H1 (cell line): ENCODE results near the gene RFX2. TPM values are rescaled to one million over a fixed set of nuclear protein-coding genes. Genes with fewer than 3 reads are reported as not detected.
A peak's percentile ranks its signal among the peaks of the same experiment; 100 is the strongest.

Source experiments
- CTCF ChIA-PET: fragments of 300-600 bp; sonication (Branson Sonifier 250); formaldehyde crosslinking; loops from one replicate; lab custom pipeline; 2021; ENCODE audit not compliant: partially characterized antibody; lab: Charles Lee
- POLR2A ChIA-PET: fragments of 300-600 bp; sonication (Branson Sonifier 250); formaldehyde crosslinking; loops from one replicate; lab custom pipeline; 2021; ENCODE audit warnings: inconsistent platforms; ENCODE audit not compliant: partially characterized antibody; lab: Charles Lee
- DNase-seq, 2 experiments: peaks; one replicate each; pipeline versions ENCODE4 v3.0.0 to v3.0.0-alpha.2; 2010 to 2022; ENCODE audit warnings: low spot score in 2 of 2, low read depth in 1 of 2, mixed read lengths in 1 of 2
- FAIRE-seq: peaks from 2 replicates; lab custom pipeline; 2011; peaks lifted over from hg19 to GRCh38; lab: Jason Lieb, UNC
- H2AFZ ChIP-seq: 2 replicates; pipeline ENCODE4 v1.8.1; 2012; ENCODE audit warnings: low read length, inconsistent platforms
- H2AK5ac ChIP-seq: 2 replicates; pipeline ENCODE4 v1.6.1; 2013; ENCODE audit warnings: low read depth, low read length
- H2BK120ac ChIP-seq: replicated peaks from 2 replicates; pipeline ENCODE3; 2013; ENCODE audit warnings: low read depth, low read length, inconsistent platforms
- H2BK12ac ChIP-seq: 2 replicates; pipeline ENCODE4 v1.6.1; 2013; ENCODE audit warnings: low read depth, low read length
- H2BK15ac ChIP-seq: 2 replicates; pipeline ENCODE4 v1.6.1; 2013; ENCODE audit warnings: low read length
- H2BK20ac ChIP-seq: 2 replicates; pipeline ENCODE4 v1.6.1; 2013; ENCODE audit warnings: low read length
- H2BK5ac ChIP-seq: 2 replicates; pipeline ENCODE4 v1.6.1; 2013; ENCODE audit warnings: low read depth, low read length
- H3K14ac ChIP-seq: 2 replicates; pipeline ENCODE4 v1.6.1; 2013; ENCODE audit warnings: inconsistent platforms; ENCODE audit not compliant: insufficient read length
- H3K18ac ChIP-seq: 2 replicates; pipeline ENCODE4 v1.6.1; 2013; ENCODE audit warnings: low read length; ENCODE audit errors: extremely low read depth
- H3K23ac ChIP-seq: 2 replicates; pipeline ENCODE4 v1.6.1; 2013; ENCODE audit warnings: inconsistent platforms; ENCODE audit not compliant: insufficient read length
- H3K23me2 ChIP-seq: 2 replicates; pipeline ENCODE4 v1.6.1; 2013; ENCODE audit warnings: low read depth, low read length
- H3K27ac ChIP-seq: 2 replicates; pipeline ENCODE4 v1.6.1; 2011; ENCODE audit warnings: low read depth, low read length, inconsistent platforms
- H3K27me3 ChIP-seq, 4 experiments: replicated peaks in 1 of 4; 1 replicate in 1 of 4; 2 replicates in 3 of 4; pipeline versions ENCODE4 v1.6.1 to v1.8.1; 2011 to 2013; ENCODE audit warnings: low read length in 3 of 4, mild to moderate bottlenecking in 3 of 4, inconsistent platforms in 2 of 4, mixed read lengths in 2 of 4, moderate library complexity in 1 of 4; ENCODE audit not compliant: control insufficient read depth in 3 of 4, insufficient read depth in 3 of 4; ENCODE audit errors: extremely low read depth in 1 of 4
- H3K36me3 ChIP-seq, 4 experiments: 2 replicates each; pipeline versions ENCODE4 v1.6.1 to v1.8.1; 2011 to 2013; ENCODE audit warnings: mild to moderate bottlenecking in 4 of 4, low read length in 3 of 4, moderate library complexity in 2 of 4, control low read depth in 1 of 4, inconsistent platforms in 1 of 4; ENCODE audit not compliant: insufficient read depth in 4 of 4, control insufficient read depth in 2 of 4
- H3K4ac ChIP-seq: replicated peaks from 2 replicates; pipeline ENCODE3; 2013; ENCODE audit warnings: low read length, low read depth, mixed read lengths, inconsistent platforms; ENCODE audit not compliant: insufficient read length
- H3K4me1 ChIP-seq, 4 experiments: replicated peaks in 1 of 4; 1 replicate in 1 of 4; 2 replicates in 3 of 4; pipeline versions ENCODE4 v1.6.1 to v1.8.1; 2011 to 2013; ENCODE audit warnings: low read length in 3 of 4, inconsistent platforms in 2 of 4, mixed read lengths in 1 of 4; ENCODE audit not compliant: insufficient read depth in 4 of 4, control insufficient read depth in 3 of 4
- H3K4me2 ChIP-seq, 2 experiments: 2 replicates each; pipeline versions ENCODE4 v1.6.1 to v1.8.1; 2011 to 2013; ENCODE audit warnings: low read depth in 2 of 2, low read length in 2 of 2, control low read depth in 1 of 2, inconsistent platforms in 1 of 2, mild to moderate bottlenecking in 1 of 2; ENCODE audit not compliant: insufficient read depth in 1 of 2
- H3K4me3 ChIP-seq, 4 experiments: fragments of 200-600, 300-600 bp in 1 of 4; sonication (generic), shearing (Covaris generic), sonication (Bioruptor Twin) in 1 of 4; 2 replicates each; pipeline versions ENCODE4 v1.5.1 to v1.8.1; 2011 to 2016; ENCODE audit warnings: low read length in 4 of 4, low read depth in 3 of 4, control low read depth in 2 of 4, inconsistent platforms in 2 of 4, mild to moderate bottlenecking in 2 of 4, mixed read lengths in 1 of 4, moderate library complexity in 1 of 4; ENCODE audit not compliant: insufficient read depth in 2 of 4; ENCODE audit errors: extremely low read depth in 1 of 4
- H3K56ac ChIP-seq: replicated peaks from 2 replicates; pipeline ENCODE3; 2013; ENCODE audit warnings: low read depth, mild to moderate bottlenecking, mixed read lengths, low read length, inconsistent platforms; ENCODE audit not compliant: insufficient read length
- H3K79me1 ChIP-seq: 2 replicates; pipeline ENCODE4 v1.6.1; 2013; ENCODE audit warnings: low read depth, low read length, control low read depth
- H3K79me2 ChIP-seq, 2 experiments: 2 replicates each; pipeline versions ENCODE4 v1.6.1 to v1.8.1; 2012 to 2013; ENCODE audit warnings: low read length in 2 of 2, mild to moderate bottlenecking in 2 of 2, inconsistent platforms in 1 of 2; ENCODE audit not compliant: insufficient read depth in 2 of 2, control insufficient read depth in 1 of 2
- H3K9ac ChIP-seq, 4 experiments: replicated peaks in 1 of 4; 1 replicate in 1 of 4; 2 replicates in 3 of 4; pipeline versions ENCODE4 v1.6.1 to v1.8.1; 2011 to 2013; ENCODE audit warnings: low read depth in 3 of 4, low read length in 3 of 4, control low read depth in 2 of 4, mild to moderate bottlenecking in 2 of 4, moderate library complexity in 2 of 4, inconsistent platforms in 1 of 4; ENCODE audit errors: extremely low read depth in 1 of 4
- H3K9me3 ChIP-seq, 2 experiments: 2 replicates each; pipeline versions ENCODE4 v1.6.1 to v1.8.1; 2012 to 2013; ENCODE audit warnings: mild to moderate bottlenecking in 2 of 2, moderate library complexity in 2 of 2, control low read depth in 1 of 2, inconsistent platforms in 1 of 2, low read depth in 1 of 2, low read length in 1 of 2, mixed read lengths in 1 of 2; ENCODE audit not compliant: insufficient read depth in 2 of 2
- H4K20me1 ChIP-seq, 2 experiments: replicated peaks in 1 of 2; 2 replicates each; pipeline versions ENCODE3 to v1.8.1; 2011 to 2013; ENCODE audit warnings: inconsistent platforms in 2 of 2, low read length in 2 of 2, mild to moderate bottlenecking in 1 of 2; ENCODE audit not compliant: insufficient read depth in 2 of 2, control insufficient read depth in 1 of 2
- H4K5ac ChIP-seq: 2 replicates; pipeline ENCODE4 v1.6.1; 2013; ENCODE audit warnings: low read length, low read depth, mixed read lengths, inconsistent platforms; ENCODE audit not compliant: insufficient read length
- H4K8ac ChIP-seq: 2 replicates; pipeline ENCODE4 v1.8.0; 2013; ENCODE audit warnings: mild to moderate bottlenecking, moderate library complexity, low read length, inconsistent platforms; ENCODE audit not compliant: insufficient read depth; ENCODE audit errors: extremely low read depth
- H4K91ac ChIP-seq: replicated peaks from 2 replicates; pipeline ENCODE3; 2013; ENCODE audit warnings: low read length, mixed read lengths, inconsistent platforms; ENCODE audit not compliant: insufficient read length
- MAX ChIP-seq: IDR thresholded peaks from 2 replicates; pipeline ENCODE4 v1.6.1; 2012; ENCODE audit warnings: inconsistent platforms
- USF2 ChIP-seq: IDR thresholded peaks from 2 replicates; pipeline ENCODE4 v1.6.1; 2011; ENCODE audit warnings: low read length, improper control_type of control experiment
- WGBS, 2 experiments: shearing (Covaris generic) in 1 of 2; methylation state at CpG; one replicate each; pipeline versions ENCODE4 v1.1.6 to v1.1.7; 2013 to 2015; ENCODE audit warnings: low lambda C conversion rate in 2 of 2, mixed read lengths in 2 of 2, inconsistent platforms in 1 of 2, low coverage in 1 of 2, missing lambda C conversion rate in 1 of 2; ENCODE audit not compliant: insufficient replicate concordance in 2 of 2, insufficient coverage in 1 of 2, insufficient read length in 1 of 2; ENCODE audit errors: extremely low coverage in 1 of 2, missing lambda C conversion rate in 1 of 2; 5-methylcytosine and 5-hydroxymethylcytosine counted together
- polyA plus RNA-seq, 7 experiments: library from polyadenylated mRNA; depleted of rRNA in 3 of 7; stranded (reverse) in 5 of 7; unstranded in 2 of 7; fragments of >200 nt in 5 of 7; fragments of 200-250 nt in 2 of 7; gene quantifications; 1 replicate in 5 of 7; 2 replicates in 1 of 7; 4 replicates in 1 of 7; pipeline versions ENCODE4 v1.2.1 to v1.2.3, GENCODE V29; 2011 to 2013; ENCODE audit warnings: missing spikeins in 2 of 7, mixed read lengths in 2 of 7
- total RNA-seq: library from RNA; stranded (reverse); fragmentation: NEBNext Ultra II Directional; extraction: Animal tissue kit (Norgen Biotek cat#: 25700); gene quantifications from 2 replicates; pipeline ENCODE4 v1.2.1, GENCODE V29; 2021

The RFX2 gene
- total and polyA plus RNA-seq, 2 of the 8 experiments (the other 6 are each of a cell fraction or from before 2014, with no cell fraction given) = 4.8 to 5.3 TPM

GRCh38 chr19:5966215-5966614 is 144.1 kb downstream of the RFX2 start:
- H3K4me3 ChIP-seq = no peak overlapping the region
- peaks cover 50% of the 10 kb centered on the region for H3K79me1 ChIP-seq
- no peak overlapping the region for H3K4ac ChIP-seq
- H3K79me2 ChIP-seq = peaks cover 18 to 97% of the 10 kb centered on the region in 2 experiments; a peak in 3 of 4 replicates
- H3K36me3 ChIP-seq = no peaks in the 10 kb centered on the region
- H3K27me3 ChIP-seq = no peaks in the 10 kb centered on the region
- no peak overlapping the region for H2BK12ac ChIP-seq
- no peak overlapping the region for H2BK5ac ChIP-seq
- H4K8ac ChIP-seq = no peak overlapping the region
- H3K9me3 ChIP-seq = no peaks in the 10 kb centered on the region
- POLR2A ChIA-PET = interaction anchor here (1.0 kb wide), 1 partner anchor 75 kb away, joined by 3 read pairs; no protein-coding TSS in a partner anchor
- H2BK120ac ChIP-seq = no peak overlapping the region
- TF ChIP-seq MAX (no peak), USF2 (peak; percentile 31; the same call in 1 of the 2 replicates)
- peaks cover 13 to 24% (median 16%) of the 10 kb centered on the region in 4 experiments for H3K4me1 ChIP-seq
- no peaks in the 10 kb centered on the region for H3K23me2 ChIP-seq
- H3K23ac ChIP-seq = no peak overlapping the region
- FAIRE-seq = no peak
- no peak overlapping the region for H3K14ac ChIP-seq
- H3K4me2 ChIP-seq = no peak overlapping the region
- H2AFZ ChIP-seq = no peak overlapping the region
- no peak overlapping the region for H3K9ac ChIP-seq
- no peak overlapping the region for H4K91ac ChIP-seq
- DNase-seq = no peak
- no peak overlapping the region for H3K56ac ChIP-seq
- no peak overlapping the region for H4K5ac ChIP-seq
- H2AK5ac ChIP-seq = no peak overlapping the region
- WGBS, 2 experiments = 86% methylated on average over 8 of the region's 8 CpGs; no CpG with 5 or more reads in 1 of the 2 experiments
- H2BK15ac ChIP-seq = no peak overlapping the region
- peaks cover 47 to 68% of the 10 kb centered on the region in 2 experiments for H4K20me1 ChIP-seq
- H3K27ac ChIP-seq = no peak overlapping the region
- H3K18ac ChIP-seq = no peak overlapping the region
- no peak overlapping the region for H2BK20ac ChIP-seq
- CTCF ChIA-PET = interaction anchor here (0.8 to 3.9 kb wide), 7 partner anchors 9 to 56 kb away, joined by 4 to 48 read pairs (median 12); no protein-coding TSS in a partner anchor
